IMR-90 (cell line): ENCODE results near the gene SPHK2. TPM values are rescaled to one million over a fixed set of nuclear protein-coding genes. Genes with fewer than 3 reads are reported as not detected.

ENCODE experiments used
- ATAC-seq: fragments of 200-7000 bp; cut with Tn5 transposase; 2 replicates; pipeline ENCODE4 v1.9.1; 2020; ENCODE audit warnings: low read depth, mild to moderate bottlenecking, moderate library complexity
- BruUV-seq: library from RNA; stranded (reverse); fragments of 400-500 nt; replicated peaks from 2 replicates; lab custom pipeline; 2021; lab: Mats Ljungman, UMichigan
- CTCF ChIA-PET: fragments of 300-600 bp; formaldehyde crosslinking; extraction: SDS; loops from one replicate; lab custom pipeline; 2021; ENCODE audit warnings: antibody characterized with exemption; lab: Yijun Ruan, JAX
- POLR2A ChIA-PET: fragments of 300-600 bp; sonication (Branson Sonifier 250); formaldehyde crosslinking; loops from one replicate; lab custom pipeline; 2022; ENCODE audit warnings: antibody characterized with exemption; ENCODE audit not compliant: unreplicated experiment; lab: Charles Lee
- DNase-seq: peaks from one replicate; pipeline ENCODE4 v3.0.0; 2013
- H2AFZ ChIP-seq: replicated peaks from 2 replicates; pipeline ENCODE3; 2013; ENCODE audit warnings: low read length, mild to moderate bottlenecking; ENCODE audit not compliant: poor library complexity
- H2AK5ac ChIP-seq: 2 replicates; pipeline ENCODE4 v1.6.1; 2013; ENCODE audit warnings: low read depth, low read length, inconsistent platforms
- H2AK9ac ChIP-seq: replicated peaks from 2 replicates; pipeline ENCODE3; 2013; ENCODE audit warnings: mild to moderate bottlenecking, low read depth, low read length, moderate library complexity; ENCODE audit not compliant: poor library complexity
- H2BK120ac ChIP-seq: 2 replicates; pipeline ENCODE4 v1.6.1; 2013; ENCODE audit warnings: low read depth, low read length, inconsistent platforms
- H2BK15ac ChIP-seq: 3 replicates; pipeline ENCODE4 v1.6.1; 2013; ENCODE audit warnings: low read depth, low read length, inconsistent platforms
- H2BK20ac ChIP-seq: 2 replicates; pipeline ENCODE4 v1.6.1; 2013; ENCODE audit warnings: low read depth, mild to moderate bottlenecking, inconsistent platforms, low read length, moderate library complexity
- H2BK5ac ChIP-seq: 2 replicates; pipeline ENCODE4 v1.6.1; 2013; ENCODE audit warnings: mild to moderate bottlenecking, low read depth, low read length, inconsistent platforms; ENCODE audit not compliant: poor library complexity, severe bottlenecking
- H3K14ac ChIP-seq: replicated peaks from 2 replicates; pipeline ENCODE4 v1.6.1; 2013; ENCODE audit warnings: low read depth, low read length, inconsistent platforms
- H3K18ac ChIP-seq: 2 replicates; pipeline ENCODE4 v1.6.1; 2013; ENCODE audit warnings: low read depth, low read length, control low read depth
- H3K23ac ChIP-seq: 2 replicates; pipeline ENCODE4 v1.6.1; 2013; ENCODE audit warnings: low read depth, low read length, inconsistent platforms
- H3K27ac ChIP-seq: 2 replicates; pipeline ENCODE4 v1.5.1; 2013; ENCODE audit warnings: mild to moderate bottlenecking, control low read depth, low read length; ENCODE audit not compliant: insufficient read depth
- H3K27me3 ChIP-seq: 2 replicates; pipeline ENCODE4 v1.6.1; 2013; ENCODE audit warnings: low read length; ENCODE audit not compliant: control insufficient read depth, insufficient read depth
- H3K36me3 ChIP-seq: 2 replicates; pipeline ENCODE4 v1.6.1; 2013; ENCODE audit warnings: low read length, mixed read lengths; ENCODE audit not compliant: control insufficient read depth, insufficient read depth
- H3K4ac ChIP-seq: 2 replicates; pipeline ENCODE4 v1.6.1; 2013; ENCODE audit warnings: low read depth, low read length, inconsistent platforms
- H3K4me1 ChIP-seq: 2 replicates; pipeline ENCODE4 v1.6.1; 2013; ENCODE audit warnings: low read length, mixed read lengths; ENCODE audit not compliant: control insufficient read depth, insufficient read depth
- H3K4me2 ChIP-seq: 2 replicates; pipeline ENCODE4 v1.6.1; 2013; ENCODE audit warnings: low read depth, mild to moderate bottlenecking, control low read depth, low read length, moderate library complexity
- H3K4me3 ChIP-seq: 2 replicates; pipeline ENCODE4 v1.5.1; 2013; ENCODE audit warnings: low read depth, mild to moderate bottlenecking, control low read depth, low read length, moderate library complexity; ENCODE audit not compliant: insufficient read depth
- H3K56ac ChIP-seq: 2 replicates; pipeline ENCODE4 v1.6.1; 2013; ENCODE audit warnings: low read length, inconsistent platforms; ENCODE audit not compliant: insufficient read depth; ENCODE audit errors: extremely low read depth
- H3K79me1 ChIP-seq, 2 experiments: 2 replicates each; pipeline ENCODE4 v1.6.1; 2013; ENCODE audit warnings: low read length in 2 of 2, inconsistent platforms in 1 of 2, low read depth in 1 of 2
- H3K9ac ChIP-seq: 2 replicates; pipeline ENCODE4 v1.6.1; 2013; ENCODE audit warnings: low read depth, low read length, control low read depth
- H3K9me1 ChIP-seq: 2 replicates; pipeline ENCODE4 v1.6.1; 2013; ENCODE audit warnings: low read length, inconsistent platforms; ENCODE audit not compliant: insufficient read depth
- H3K9me3 ChIP-seq: 2 replicates; pipeline ENCODE4 v1.6.1; 2013; ENCODE audit warnings: low read length; ENCODE audit not compliant: control insufficient read depth, insufficient read depth
- H4K20me1 ChIP-seq: 2 replicates; pipeline ENCODE4 v1.6.1; 2013; ENCODE audit warnings: low read length, inconsistent platforms; ENCODE audit not compliant: insufficient read depth
- H4K5ac ChIP-seq: 2 replicates; pipeline ENCODE4 v1.6.1; 2013; ENCODE audit warnings: mild to moderate bottlenecking, low read depth, low read length, control low read depth
- H4K8ac ChIP-seq, 2 experiments: 2 replicates each; pipeline ENCODE4 v1.6.1; 2013; ENCODE audit warnings: low read depth in 2 of 2, low read length in 2 of 2, control low read depth in 1 of 2, inconsistent platforms in 1 of 2
- H4K91ac ChIP-seq: 2 replicates; pipeline ENCODE4 v1.6.1; 2013; ENCODE audit warnings: low read depth, low read length, inconsistent platforms; ENCODE audit not compliant: insufficient read depth
- SMC3 ChIP-seq: fragments of 150-350 bp; IDR thresholded peaks from 2 replicates; pipeline ENCODE4 v1.6.1; 2016; ENCODE audit warnings: low read depth, mild to moderate bottlenecking, antibody characterized with exemption, low read length, moderate library complexity
- WGBS, 2 experiments: methylation state at CpG; one replicate each; pipeline versions ENCODE4 v1.1.5 to v1.1.7; 2013; ENCODE audit warnings: missing lambda C conversion rate in 2 of 2; ENCODE audit not compliant: insufficient read length in 1 of 2; ENCODE audit errors: extremely low coverage in 2 of 2; 5-methylcytosine and 5-hydroxymethylcytosine counted together
- dilution Hi-C: fragments of 300-500 bp; cut with HindIII; formaldehyde crosslinking; loops from one replicate; pipeline ENCODE4 v1.14.3; 2018; ENCODE audit warnings: low sequenced_read_pairs; ENCODE audit not compliant: unreplicated experiment
- in situ Hi-C: fragments of 300-500 bp; cut with MboI; formaldehyde crosslinking; loops from 3 replicates; pipeline ENCODE4 v1.14.3; 2019; ENCODE audit warnings: low sequenced_read_pairs, inconsistent platforms, mixed read lengths
- intact Hi-C: fragments of 100-400 bp; cut with micrococcal nuclease; formaldehyde crosslinking; loops from 2 replicates; pipeline ENCODE4 v1.10.0; 2022
- polyA plus RNA-seq, 3 experiments: library from polyadenylated mRNA; depleted of rRNA; stranded (reverse); fragments of >200 nt; gene quantifications; 2 replicates each; pipeline ENCODE4 v1.2.3, GENCODE V29; 2012; ENCODE audit warnings: low replicate concordance in 1 of 3
- total RNA-seq: library from RNA; depleted of rRNA; stranded (reverse); fragments of >200 nt; gene quantifications from 2 replicates; pipeline ENCODE4 v1.2.3, GENCODE V29; 2012

The SPHK2 gene
- total and polyA plus RNA-seq, 2 of the 4 experiments (the other 2 are of a cell fraction): 1.6 to 9.9 TPM

DNA sequence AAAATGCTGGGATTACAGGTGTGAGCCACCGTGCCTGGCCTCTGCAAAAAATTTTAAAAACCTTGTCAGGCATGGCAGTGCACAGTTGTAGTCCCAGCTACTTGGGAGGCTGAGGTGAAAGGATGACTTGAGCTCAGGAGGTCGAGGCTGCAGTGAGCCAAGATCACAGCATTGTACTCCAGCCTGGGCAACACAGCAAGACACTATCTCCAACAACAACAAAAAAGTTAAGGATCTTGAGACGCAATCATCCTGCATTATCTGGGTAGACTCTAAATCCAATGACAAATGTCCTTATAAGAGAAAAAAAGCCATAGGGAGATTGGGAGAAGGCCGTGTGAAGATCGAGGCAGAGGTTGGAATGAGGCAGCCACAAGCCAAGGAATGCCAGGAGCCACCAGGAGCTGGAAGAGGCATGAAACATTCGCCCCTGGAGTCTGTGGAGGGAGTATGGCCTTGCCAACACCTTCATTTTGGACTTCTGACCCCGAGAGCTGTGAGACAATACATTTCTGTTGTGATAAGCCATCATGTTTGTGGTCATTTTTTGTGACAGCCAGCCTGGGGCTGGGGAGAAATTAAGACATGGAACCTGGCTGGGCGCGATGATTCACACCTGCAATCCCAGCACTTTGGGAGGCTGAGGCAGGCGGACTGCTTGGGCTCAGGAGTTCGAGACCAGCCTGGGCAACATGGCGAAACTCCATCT, 31.8 kb downstream of the SPHK2 start:
- in situ Hi-C loops (no loop called here), dilution Hi-C loops (no loop called here), intact Hi-C loops (no loop called here)
- Histone ChIP-seq H2BK120ac (no peak overlapping the region), H3K27ac (no peak overlapping the region), H3K56ac (no peak overlapping the region), H3K79me1 (no peaks in the 10 kb centered on the region), H3K9me1 (no peaks in the 10 kb centered on the region; the same call in 1 of the 2 replicates), H4K20me1 (no peaks in the 10 kb centered on the region), H4K8ac (no peak overlapping the region), H2AFZ (no peak overlapping the region), H3K9me3 (peaks cover 3% of the 10 kb centered on the region; the same call in 1 of the 2 replicates), H2AK9ac (no peak overlapping the region), H3K23ac (no peak overlapping the region), H3K4me1 (no peaks in the 10 kb centered on the region; the same call in 1 of the 2 replicates), H2BK15ac (no peak overlapping the region), H3K36me3 (no peaks in the 10 kb centered on the region), H2AK5ac (no peak overlapping the region), H3K4me3 (no peak overlapping the region), H2BK5ac (no peak overlapping the region), H3K4me2 (no peak overlapping the region), H4K91ac (no peak overlapping the region), H3K27me3 (peaks cover 4% of the 10 kb centered on the region; the same call in 1 of the 2 replicates), H3K14ac (no peak overlapping the region), H3K4ac (no peak overlapping the region), H2BK20ac (no peak overlapping the region), H3K9ac (no peak overlapping the region), H3K18ac (no peak overlapping the region), H4K5ac (no peak overlapping the region)
- ChIA-PET POLR2A (no interaction called here), CTCF (no interaction called here)
- no TSS peak for BruUV-seq
- 83% methylated on average over 2 of the region's 12 CpGs; no CpG with 5 or more reads in 1 of the 2 experiments for WGBS, 2 experiments
- TF ChIP-seq SMC3: no peak
- no peak for DNase-seq
- no peak for ATAC-seq
